Anterior cingulate cortex (tissue), 58 donors: ENCODE data around the gene KCNJ10.
"Not testable (repeated sequence)": the region's sequence is repeated elsewhere in the genome, so short reads cannot be mapped to it uniquely, and the experiment has no call there.

Source experiments
- DNase-seq, 58 donors: peaks; one replicate each; lab custom pipeline; 2025; lab: John Stamatoyannopoulos, UW

KCNJ10 gene

GRCh38 chr1:160066829-160067745, 2.9 kb downstream of the KCNJ10 start:
- peak in 5 of 58 donors; percentile 23 to 56 (median 37) for DNase-seq

GRCh38 chr1:160064746-160065145, 5.2 kb downstream of the KCNJ10 start:
- DNase-seq = no peak

- DNase-seq = no peak
These were observed 5.8 kb downstream of the KCNJ10 start for GRCh38 chr1:160064164-160064563.

GRCh38 chr1:160063176-160063575, 6.8 kb downstream of the KCNJ10 start:
- no peak for DNase-seq

GRCh38 chr1:160062230-160062532, 7.8 kb downstream of the KCNJ10 start:
- DNase-seq = peak; percentile 38 to 99 (median 94)

GRCh38 chr1:160061369-160062229, 8.4 kb downstream of the KCNJ10 start:
- peak in 26 of 58 donors; percentile 10 to 83 (median 63) for DNase-seq

GRCh38 chr1:160058087-160058486, 11.9 kb downstream of the KCNJ10 start:
- DNase-seq = peak in 4 of 58 donors; percentile 3 to 24 (median 20)

GRCh38 chr1:160056648-160057169, 13.3 kb downstream of the KCNJ10 start:
- no peak for DNase-seq

- peak in 4 of 58 donors; percentile 22 to 34 (median 30) for DNase-seq
These were observed 16.2 kb downstream of the KCNJ10 start for GRCh38 chr1:160053548-160054365.

- DNase-seq = no peak
These were observed 17.0 kb downstream of the KCNJ10 start for GRCh38 chr1:160052936-160053335.

GRCh38 chr1:160050619-160051018, 19.3 kb downstream of the KCNJ10 start:
- DNase-seq = no peak

GRCh38 chr1:160050182-160050581, 19.8 kb downstream of the KCNJ10 start:
- not testable (repeated sequence) for DNase-seq

GRCh38 chr1:160049101-160049500, 20.9 kb downstream of the KCNJ10 start:
- DNase-seq = no peak

- no peak for DNase-seq
These were observed 21.6 kb downstream of the KCNJ10 start for GRCh38 chr1:160048335-160048734.

GRCh38 chr1:160047111-160047991, 22.6 kb downstream of the KCNJ10 start:
- no peak for DNase-seq

- peak in 54 of 58 donors; percentile 39 to 96 (median 82) for DNase-seq
These were observed 23.4 kb downstream of the KCNJ10 start for GRCh38 chr1:160046494-160047110.

- DNase-seq = peak in 1 of 58 donors; percentile 25
These were observed 24.3 kb downstream of the KCNJ10 start for GRCh38 chr1:160045653-160046052.

GRCh38 chr1:160043543-160043942, 26.4 kb downstream of the KCNJ10 start:
- peak in 1 of 58 donors; percentile 13 for DNase-seq

GRCh38 chr1:160040476-160040875, 29.5 kb downstream of the KCNJ10 start:
- no peak for DNase-seq
